LNCaP clone FGC (cell line): ENCODE results near the gene DCST2.
A peak's percentile ranks its signal among the peaks of the same experiment; 100 is the strongest.

Experiments
- DNase-seq: peaks from one replicate; pipeline ENCODE4 v3.0.0-alpha.2; 2011; ENCODE audit warnings: low read depth
- H3K4me3 ChIP-seq: 2 replicates; pipeline ENCODE4 v1.5.1; 2011; ENCODE audit warnings: mild to moderate bottlenecking, low read depth, low read length, control low read depth
- TF ChIP-seq, protein P1 (sequence below): IDR thresholded peaks from 2 replicates; pipeline ENCODE4 v1.5.1; 2012; ENCODE audit warnings: mild to moderate bottlenecking; ENCODE audit not compliant: control insufficient read depth, insufficient read depth; ENCODE audit errors: extremely low read depth

DCST2 gene

DNA sequence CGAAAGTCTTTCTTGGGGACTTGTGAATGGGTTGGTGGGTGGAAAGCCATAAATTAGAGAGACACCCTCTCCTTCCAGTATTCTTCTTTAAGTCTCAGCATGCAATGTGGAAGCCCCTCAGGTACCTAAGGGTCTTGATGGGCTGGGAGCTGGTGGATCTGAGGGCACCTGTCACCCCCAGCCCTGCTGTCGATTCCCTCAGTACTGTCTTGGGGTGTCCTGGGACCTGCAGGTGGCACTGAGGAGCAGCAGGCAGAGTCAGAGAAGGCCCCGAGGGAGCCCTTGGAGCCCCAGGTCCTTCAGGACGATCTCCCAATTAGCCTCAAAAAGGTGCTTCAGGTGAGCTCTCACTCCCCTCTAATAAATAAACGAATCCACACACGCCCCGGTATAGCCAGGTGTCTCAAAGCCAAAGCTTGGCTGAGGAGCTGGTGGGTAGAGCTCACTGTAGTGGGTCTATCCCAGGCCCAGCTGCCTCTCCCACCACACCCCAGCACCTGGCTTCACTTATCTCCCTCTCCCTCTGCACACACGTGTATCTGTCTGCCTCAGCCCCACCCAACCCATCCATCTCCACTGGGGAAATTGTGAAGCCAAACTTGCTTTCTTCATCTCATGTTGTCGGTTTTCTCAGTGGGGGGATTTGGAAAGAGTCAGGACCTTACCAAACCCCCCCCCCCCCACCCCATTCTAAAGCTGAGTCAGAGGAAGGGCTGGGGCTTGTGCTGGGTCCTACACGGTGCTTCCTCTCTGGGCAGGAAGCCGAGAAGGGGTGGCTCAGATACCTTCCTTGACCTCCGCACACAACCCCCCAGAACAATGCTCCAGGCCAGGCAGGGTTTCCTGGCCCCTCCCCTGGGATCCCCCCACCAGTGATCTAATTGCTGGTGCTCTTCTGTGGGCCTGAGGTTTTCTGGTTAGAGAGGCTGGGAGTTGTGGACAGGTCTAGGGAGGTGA lies 19.1 kb upstream of the DCST2 start:
- TF ChIP-seq, protein P1, sequence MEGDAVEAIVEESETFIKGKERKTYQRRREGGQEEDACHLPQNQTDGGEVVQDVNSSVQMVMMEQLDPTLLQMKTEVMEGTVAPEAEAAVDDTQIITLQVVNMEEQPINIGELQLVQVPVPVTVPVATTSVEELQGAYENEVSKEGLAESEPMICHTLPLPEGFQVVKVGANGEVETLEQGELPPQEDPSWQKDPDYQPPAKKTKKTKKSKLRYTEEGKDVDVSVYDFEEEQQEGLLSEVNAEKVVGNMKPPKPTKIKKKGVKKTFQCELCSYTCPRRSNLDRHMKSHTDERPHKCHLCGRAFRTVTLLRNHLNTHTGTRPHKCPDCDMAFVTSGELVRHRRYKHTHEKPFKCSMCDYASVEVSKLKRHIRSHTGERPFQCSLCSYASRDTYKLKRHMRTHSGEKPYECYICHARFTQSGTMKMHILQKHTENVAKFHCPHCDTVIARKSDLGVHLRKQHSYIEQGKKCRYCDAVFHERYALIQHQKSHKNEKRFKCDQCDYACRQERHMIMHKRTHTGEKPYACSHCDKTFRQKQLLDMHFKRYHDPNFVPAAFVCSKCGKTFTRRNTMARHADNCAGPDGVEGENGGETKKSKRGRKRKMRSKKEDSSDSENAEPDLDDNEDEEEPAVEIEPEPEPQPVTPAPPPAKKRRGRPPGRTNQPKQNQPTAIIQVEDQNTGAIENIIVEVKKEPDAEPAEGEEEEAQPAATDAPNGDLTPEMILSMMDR, result peak; percentile 60
- no peak for DNase-seq
- peak overlapping the region; percentile 98 for H3K4me3 ChIP-seq

DNA sequence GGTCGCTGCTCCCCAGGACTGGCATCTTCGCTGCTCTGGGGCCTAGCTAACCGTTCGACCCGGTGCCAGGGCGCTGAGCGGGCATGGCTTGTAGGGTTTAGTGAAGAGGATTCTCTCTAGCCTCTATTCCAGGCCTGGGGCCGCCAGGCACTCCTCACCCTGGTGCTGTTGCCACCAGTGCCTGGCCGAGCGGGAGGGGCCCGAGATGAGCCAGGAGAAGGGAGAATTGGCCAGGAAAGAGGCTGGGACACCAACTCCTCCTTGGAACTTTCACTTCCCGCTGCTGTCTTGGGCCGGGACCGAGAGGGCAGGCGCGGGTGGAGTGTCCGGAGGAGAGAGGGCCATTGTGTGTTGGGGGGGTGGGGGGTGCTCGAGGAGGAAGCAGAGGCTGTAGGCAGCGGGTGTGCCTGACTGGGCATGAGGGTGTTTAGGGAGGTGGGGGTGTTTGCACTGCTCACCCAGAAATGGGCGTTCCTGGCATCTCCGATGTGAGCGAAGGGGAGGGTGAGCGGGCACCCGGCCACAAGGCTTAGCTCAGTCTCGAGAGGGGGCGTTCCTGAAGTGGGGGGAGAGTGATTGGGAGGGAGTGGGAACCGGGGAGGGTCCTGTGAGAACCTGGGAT lies 18.3 kb upstream of the DCST2 start:
- TF ChIP-seq, protein P1, result 0 out of 2 replicates have a peak, but pooled peaks have one; percentile 0
- H3K4me3 ChIP-seq, result peak overlapping the region; percentile 98
- DNase-seq, result no peak

DNA sequence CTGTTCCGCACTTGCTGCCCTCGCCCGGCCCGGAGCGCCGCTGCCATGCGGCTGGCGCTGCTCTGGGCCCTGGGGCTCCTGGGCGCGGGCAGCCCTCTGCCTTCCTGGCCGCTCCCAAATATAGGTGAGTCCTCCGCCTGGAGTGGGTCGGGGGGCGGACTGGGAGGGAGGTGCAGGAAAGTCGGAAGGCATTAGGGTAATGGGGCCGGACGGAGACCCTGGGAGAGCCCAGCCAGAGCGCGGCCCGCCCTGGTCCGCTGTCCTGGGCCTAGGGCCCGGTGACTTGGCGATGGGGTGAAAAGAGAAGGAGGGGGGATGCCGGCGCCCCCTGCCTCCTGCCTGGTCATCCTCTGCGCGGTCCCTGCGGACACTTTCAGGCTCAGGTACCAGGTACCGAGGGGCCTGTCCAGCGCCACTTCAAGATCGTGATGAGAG lies 17.8 kb upstream of the DCST2 start:
- peak overlapping the region; percentile 98 for H3K4me3 ChIP-seq
- no peak for DNase-seq
- TF ChIP-seq, protein P1, result no peak

DNA sequence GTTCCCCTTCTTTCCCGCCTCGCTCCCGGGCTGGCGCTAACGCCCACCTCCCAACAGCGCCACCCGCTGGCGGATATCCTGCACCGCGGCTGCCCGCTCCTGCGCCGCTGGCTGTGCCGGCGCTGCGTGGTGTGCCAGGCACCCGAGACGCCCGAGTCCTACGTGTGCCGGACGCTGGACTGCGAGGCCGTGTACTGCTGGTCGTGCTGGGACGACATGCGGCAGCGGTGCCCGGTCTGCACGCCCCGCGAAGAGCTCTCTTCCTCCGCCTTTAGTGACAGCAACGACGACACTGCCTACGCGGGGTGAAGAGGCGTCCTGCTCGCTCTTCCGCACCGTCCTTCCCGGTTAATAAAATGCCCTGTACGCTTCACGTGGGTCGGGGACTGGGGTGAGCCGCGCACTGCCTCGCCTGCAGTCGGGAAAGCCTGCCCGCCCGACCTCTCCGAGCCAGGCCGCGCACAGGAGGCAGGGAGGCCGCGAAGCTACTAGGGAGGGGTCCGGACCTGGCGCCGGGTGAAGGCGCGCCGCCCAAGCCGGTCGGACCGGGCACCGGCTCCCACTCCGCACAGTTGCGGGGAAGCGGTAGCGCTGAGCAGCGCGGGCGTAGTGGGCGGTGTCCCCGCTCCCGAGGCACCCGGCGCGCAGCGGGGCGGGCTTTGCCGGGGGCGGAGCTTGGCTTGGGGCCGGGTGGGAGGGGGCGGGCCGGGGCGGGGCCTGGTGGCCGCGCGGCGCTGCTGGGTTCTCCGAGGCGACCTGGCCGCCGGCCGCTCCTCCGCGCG lies 17.2 kb upstream of the DCST2 start, which contains the start of gene ADAM15:
TSS of gene ADAM15 (plus strand) at position 757 of the 782 bp plus-strand sequence. CDS start 71 bp downstream, outside the sequence.
- TF ChIP-seq, protein P1, result peak; percentile 91
- DNase-seq, result no peak
- H3K4me3 ChIP-seq, result peak within 1 kb of the TSS; percentile 98

DNA sequence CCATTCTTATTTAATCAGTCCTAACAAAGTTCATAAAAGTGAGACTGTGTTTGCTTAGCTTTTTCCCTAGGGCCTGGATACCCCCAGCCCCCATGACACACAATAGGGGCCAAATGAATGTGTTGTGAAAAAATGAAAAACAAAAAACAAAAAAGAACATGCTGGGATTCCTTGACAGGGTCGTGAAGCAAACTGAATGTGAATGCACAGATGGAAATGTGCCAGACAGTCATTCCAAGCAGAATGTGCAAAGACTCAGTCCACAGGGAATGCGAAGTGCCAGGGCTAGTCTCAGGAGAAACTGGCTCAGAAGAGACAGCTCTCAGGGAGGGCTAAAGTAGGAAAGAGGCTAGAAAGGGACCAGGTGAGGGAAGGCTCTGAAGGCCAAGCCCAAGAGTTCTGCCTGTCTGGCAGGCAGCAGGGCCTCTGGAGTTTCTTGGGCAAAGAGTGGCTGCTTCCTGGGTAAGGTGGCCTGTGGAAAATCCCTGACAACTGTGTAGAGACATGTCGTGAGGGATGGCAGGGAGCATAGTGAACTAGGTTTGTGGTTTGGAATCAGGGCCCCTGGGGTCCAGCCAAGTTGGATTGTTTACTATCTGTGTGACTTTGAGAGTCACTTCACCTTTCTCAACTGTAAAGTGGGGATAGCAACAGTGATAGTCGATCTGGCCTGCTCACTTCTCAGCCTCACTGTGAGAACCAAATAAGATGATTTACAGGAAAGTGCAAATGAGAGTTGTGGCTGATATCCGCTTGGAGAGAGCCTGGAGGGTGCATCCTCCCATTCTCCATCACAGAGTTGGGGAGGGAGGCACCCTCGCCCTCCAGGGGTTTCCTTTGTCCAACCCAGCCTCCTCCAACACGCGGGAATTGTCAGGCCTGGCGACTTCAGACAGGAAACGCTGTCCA lies 16.3 kb upstream of the DCST2 start:
- H3K4me3 ChIP-seq, result peak overlapping the region; percentile 98
- TF ChIP-seq, protein P1, result no peak
- DNase-seq, result no peak
